ENCODE results near the gene CYP3A4.
"Not testable (repeated sequence)": the region's sequence is repeated elsewhere in the genome, so short reads cannot be mapped to it uniquely, and the experiment has no call there.

Gene CYP3A4

DNA sequence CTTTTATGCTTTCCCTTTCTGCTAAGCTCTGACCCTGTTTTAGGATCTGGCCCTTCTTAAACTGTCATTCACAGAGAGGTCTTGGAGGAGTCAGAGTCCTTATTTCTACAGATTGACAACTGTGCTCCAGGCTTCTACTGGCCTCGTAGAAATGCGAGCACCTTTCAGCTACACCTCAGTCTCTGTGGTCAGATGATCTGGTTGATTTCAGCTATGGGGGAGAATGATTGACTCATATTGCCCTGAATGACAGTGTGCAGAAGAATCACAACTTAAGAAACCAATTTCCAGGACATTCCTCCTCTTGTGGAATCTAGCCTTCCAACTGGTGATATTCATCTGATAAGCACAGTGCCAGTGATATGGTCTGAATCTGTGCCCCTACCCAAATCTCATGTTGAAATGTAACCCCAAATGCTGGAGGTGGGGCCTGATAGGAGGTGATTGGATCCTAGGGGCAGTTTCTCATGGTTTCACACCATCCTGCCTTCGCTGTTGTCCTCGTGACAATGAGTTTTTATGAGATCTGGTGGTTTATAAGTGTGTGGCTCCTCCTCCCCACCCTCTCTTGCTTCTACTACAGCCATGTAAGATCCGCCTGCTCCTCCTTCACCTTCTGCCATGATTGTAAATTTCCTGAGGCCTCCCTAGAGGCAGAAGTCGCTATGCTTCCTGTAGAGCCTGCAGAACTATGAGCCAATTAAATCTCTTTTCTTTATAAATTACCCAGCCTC, 35.0 kb downstream of the CYP3A4 start:
- Histone ChIP-seq H3K4me1 (ENCODE audit: control insufficient read depth, insufficient read depth, low read length) (peaks cover 19% of the 10 kb centered on the region), H3K27me3 (ENCODE audit: control insufficient read depth, insufficient read depth, low read length) (peaks cover 19% of the 10 kb centered on the region), H3K4me2 (ENCODE audit: low read length) (no peak overlapping the region), H3K4me3 (ENCODE audit: low read length) (no peak overlapping the region), H3K36me3 (ENCODE audit: insufficient read depth, low read length) (no peaks in the 10 kb centered on the region), H3K9me3 (replicated peaks; ENCODE audit: low read length) (no peaks in the 10 kb centered on the region), H3K9ac (ENCODE audit: low read depth, low read length) (no peak overlapping the region)

DNA sequence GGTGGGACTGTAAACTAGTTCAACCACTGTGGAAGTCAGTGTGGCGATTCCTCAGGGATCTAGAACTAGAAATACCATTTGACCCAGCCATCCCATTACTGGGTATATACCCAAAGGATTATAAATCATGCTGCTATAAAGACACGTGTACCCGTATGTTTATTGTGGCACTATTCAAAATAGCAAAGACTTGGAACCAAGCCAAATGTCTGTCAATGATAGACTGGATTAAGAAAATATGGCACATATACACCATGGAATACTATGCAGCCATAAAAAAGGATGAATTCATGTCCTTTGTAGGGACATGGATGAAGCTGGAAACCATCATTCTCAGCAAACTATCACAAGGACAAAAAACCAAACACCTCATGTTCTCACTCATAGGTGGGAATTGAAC, 37.1 kb downstream of the CYP3A4 start:
- H3K9me3 ChIP-seq (replicated peaks; ENCODE audit: low read length); H3K4me3 ChIP-seq (ENCODE audit: low read length); H3K9ac ChIP-seq (ENCODE audit: low read depth, low read length); H3K4me2 ChIP-seq (ENCODE audit: low read length); H3K36me3 ChIP-seq (ENCODE audit: insufficient read depth, low read length): not testable (repeated sequence)
- peaks cover 13% of the 10 kb centered on the region for H3K27me3 ChIP-seq (ENCODE audit: control insufficient read depth, insufficient read depth, low read length)
- peaks cover 13% of the 10 kb centered on the region for H3K4me1 ChIP-seq (ENCODE audit: control insufficient read depth, insufficient read depth, low read length)

DNA sequence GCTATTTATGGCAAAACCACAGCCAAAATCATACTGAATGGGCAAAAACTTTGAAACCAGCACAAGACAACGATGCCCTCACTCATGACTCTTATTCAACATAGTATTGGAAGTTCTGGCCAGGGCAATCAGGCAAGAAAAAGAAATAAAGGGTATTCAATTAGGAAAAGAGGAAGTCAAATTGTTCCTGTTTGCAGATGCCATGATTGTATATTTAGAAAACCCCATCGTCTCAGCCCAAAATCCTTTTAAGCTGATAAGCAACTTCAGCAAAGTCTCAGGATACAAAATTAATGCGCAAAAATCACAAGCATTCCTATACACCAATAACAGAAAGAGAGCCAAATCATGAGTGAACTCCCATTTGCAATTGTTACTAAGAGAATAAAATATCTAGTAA, 38.6 kb downstream of the CYP3A4 start:
- not testable (repeated sequence) for H3K36me3 ChIP-seq (ENCODE audit: insufficient read depth, low read length); H3K4me1 ChIP-seq (ENCODE audit: control insufficient read depth, insufficient read depth, low read length); H3K9ac ChIP-seq (ENCODE audit: low read depth, low read length); H3K4me2 ChIP-seq (ENCODE audit: low read length); H3K9me3 ChIP-seq (replicated peaks; ENCODE audit: low read length); H3K4me3 ChIP-seq (ENCODE audit: low read length)
- H3K27me3 ChIP-seq (ENCODE audit: control insufficient read depth, insufficient read depth, low read length) = peaks cover 19% of the 10 kb centered on the region

DNA sequence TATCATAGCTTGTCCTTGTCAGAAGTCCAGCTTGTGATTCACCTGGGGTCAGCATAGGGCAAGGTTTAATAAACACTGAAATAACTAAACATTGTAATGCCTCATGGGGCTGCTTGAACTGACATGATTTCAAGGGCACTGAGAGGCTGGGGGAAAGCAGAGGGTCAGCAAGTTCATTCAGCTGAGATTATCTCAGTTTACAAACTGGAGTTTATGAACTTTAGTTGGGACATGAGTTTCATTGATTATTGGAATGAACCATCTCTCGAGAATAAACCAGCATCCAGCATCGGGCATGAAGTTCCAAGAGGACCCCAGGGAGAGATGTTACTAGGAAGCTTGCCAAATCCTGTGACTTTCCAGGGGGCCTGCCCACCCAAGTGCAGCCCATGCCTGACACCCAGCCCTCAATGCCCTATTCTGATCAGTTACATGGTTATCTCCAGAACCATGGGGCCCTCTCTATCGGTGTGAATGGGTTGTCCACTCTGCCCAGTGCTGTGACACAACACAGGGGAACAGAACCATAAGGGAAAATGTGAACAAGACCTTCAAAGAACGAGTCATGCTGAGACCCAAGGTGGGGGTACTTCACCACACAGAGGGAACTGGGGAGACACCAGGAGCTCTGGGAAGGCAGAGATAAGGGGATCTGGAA, 41.1 kb downstream of the CYP3A4 start:
- Histone ChIP-seq H3K27me3 (ENCODE audit: control insufficient read depth, insufficient read depth, low read length) (peaks cover 13% of the 10 kb centered on the region), H3K4me1 (ENCODE audit: control insufficient read depth, insufficient read depth, low read length) (peaks cover 11% of the 10 kb centered on the region), H3K9ac (ENCODE audit: low read depth, low read length) (no peak overlapping the region), H3K36me3 (ENCODE audit: insufficient read depth, low read length) (no peaks in the 10 kb centered on the region), H3K4me2 (ENCODE audit: low read length) (no peak overlapping the region), H3K4me3 (ENCODE audit: low read length) (no peak overlapping the region), H3K9me3 (replicated peaks; ENCODE audit: low read length) (no peaks in the 10 kb centered on the region)

DNA sequence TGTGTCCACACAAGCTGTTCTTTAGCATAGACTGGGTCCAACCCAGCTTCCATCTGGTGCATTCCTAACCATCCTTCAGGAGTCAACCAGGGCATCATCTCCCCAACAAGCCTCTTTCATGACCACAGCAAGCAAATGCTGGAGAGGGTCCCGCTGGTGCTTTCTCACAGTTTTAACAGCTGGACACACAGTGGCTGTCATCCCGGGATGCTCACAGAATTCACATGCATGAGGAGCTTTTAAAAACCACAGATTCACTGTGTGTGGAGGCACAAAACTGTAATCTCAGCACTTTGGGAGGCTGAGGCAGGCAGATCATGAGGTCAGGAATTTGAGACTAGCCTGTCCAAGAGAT, 42.6 kb downstream of the CYP3A4 start:
- Histone ChIP-seq H3K9me3 (replicated peaks; ENCODE audit: low read length) (no peaks in the 10 kb centered on the region), H3K4me2 (ENCODE audit: low read length) (no peak overlapping the region), H3K4me3 (ENCODE audit: low read length) (no peak overlapping the region), H3K4me1 (ENCODE audit: control insufficient read depth, insufficient read depth, low read length) (peaks cover 11% of the 10 kb centered on the region), H3K9ac (ENCODE audit: low read depth, low read length) (no peak overlapping the region), H3K36me3 (ENCODE audit: insufficient read depth, low read length) (no peaks in the 10 kb centered on the region), H3K27me3 (ENCODE audit: control insufficient read depth, insufficient read depth, low read length) (peaks cover 9% of the 10 kb centered on the region)

DNA sequence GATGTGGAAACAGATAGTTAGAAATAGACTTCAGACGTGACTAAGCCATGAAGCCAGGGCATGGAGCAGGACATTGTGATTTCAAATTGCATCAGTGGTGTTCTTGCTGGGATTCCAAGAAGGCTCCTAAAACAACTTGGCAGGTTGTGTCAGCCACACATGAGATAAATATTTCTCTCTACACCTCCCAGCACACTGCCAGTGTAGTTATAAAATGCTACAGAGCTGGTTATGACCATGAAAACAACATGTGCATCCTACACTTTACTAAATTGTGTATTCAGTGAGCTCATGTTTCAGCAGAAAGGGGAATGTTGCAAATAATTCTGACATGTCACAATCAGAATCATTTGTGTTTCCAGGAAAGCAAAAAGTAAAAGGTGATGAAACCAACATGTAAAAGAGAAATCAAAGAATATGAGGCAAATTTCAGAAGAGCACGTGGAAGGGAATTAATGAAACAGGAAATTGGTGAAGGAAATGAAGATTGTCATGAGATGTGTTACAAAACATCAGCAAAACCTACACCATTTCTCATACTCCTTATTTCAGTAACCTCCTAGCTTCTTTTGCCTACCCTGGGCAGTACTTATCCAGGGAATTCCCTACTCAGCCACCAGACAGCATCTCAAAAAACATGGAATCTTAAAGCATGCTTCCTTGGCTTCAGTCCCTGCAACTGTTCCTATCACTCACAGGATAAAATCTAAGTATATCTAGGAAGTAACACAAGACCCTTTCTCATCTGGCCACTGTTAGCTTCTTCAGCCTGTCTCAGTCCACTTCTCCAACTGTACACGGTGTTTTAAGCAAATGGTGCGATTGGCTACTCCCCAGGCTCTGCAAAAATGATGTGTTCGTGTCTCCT, 43.2 kb downstream of the CYP3A4 start:
- Histone ChIP-seq H3K27me3 (ENCODE audit: control insufficient read depth, insufficient read depth, low read length) (peaks cover 9% of the 10 kb centered on the region), H3K4me3 (ENCODE audit: low read length) (no peak overlapping the region), H3K9me3 (replicated peaks; ENCODE audit: low read length) (no peaks in the 10 kb centered on the region), H3K4me2 (ENCODE audit: low read length) (no peak overlapping the region), H3K9ac (ENCODE audit: low read depth, low read length) (no peak overlapping the region), H3K36me3 (ENCODE audit: insufficient read depth, low read length) (no peaks in the 10 kb centered on the region), H3K4me1 (ENCODE audit: control insufficient read depth, insufficient read depth, low read length) (peaks cover 11% of the 10 kb centered on the region)

DNA sequence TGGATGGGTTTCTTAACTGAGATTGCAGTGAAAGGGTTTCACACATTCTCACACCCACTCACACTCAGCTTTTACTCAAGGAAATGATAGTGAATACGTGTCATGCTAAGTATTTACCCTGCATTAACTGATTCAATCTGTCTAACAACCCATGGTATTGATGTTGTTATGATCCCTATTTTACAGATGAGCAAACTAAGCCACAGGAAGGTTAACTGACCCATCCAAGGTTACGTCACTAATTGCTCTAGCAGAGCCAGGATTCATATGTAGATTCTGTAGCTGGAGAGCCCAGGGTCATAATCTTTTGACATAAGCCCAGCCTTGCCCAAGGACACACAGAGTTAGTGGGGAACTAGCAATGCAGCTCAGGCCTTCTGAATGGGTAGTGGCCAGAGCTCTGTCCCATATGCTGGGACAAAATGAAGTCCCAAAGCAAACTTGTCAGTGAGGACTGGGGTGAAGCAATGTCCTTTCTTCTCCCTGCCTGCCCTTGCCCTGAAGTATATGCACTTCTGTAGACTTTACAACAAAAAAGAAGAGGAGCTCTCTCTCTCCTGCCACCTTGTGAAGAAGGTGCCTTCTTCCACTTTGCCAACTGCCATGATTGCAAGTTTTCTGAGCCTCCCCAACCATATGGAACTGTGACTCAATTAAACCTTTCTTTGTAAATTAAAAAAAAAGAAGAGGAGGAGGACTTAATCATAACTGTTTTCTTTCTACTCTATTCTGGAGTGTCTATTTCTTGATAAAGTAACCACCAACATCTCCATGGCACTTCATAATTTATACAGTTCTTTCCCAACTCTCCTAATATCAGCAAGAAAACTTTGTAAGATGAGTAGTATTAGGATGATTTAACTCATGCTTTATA, 44.0 kb downstream of the CYP3A4 start:
- Histone ChIP-seq H3K4me1 (ENCODE audit: control insufficient read depth, insufficient read depth, low read length) (peaks cover 11% of the 10 kb centered on the region), H3K4me3 (ENCODE audit: low read length) (no peak overlapping the region), H3K27me3 (ENCODE audit: control insufficient read depth, insufficient read depth, low read length) (peaks cover 13% of the 10 kb centered on the region), H3K9me3 (replicated peaks; ENCODE audit: low read length) (no peaks in the 10 kb centered on the region), H3K4me2 (ENCODE audit: low read length) (no peak overlapping the region), H3K9ac (ENCODE audit: low read depth, low read length) (no peak overlapping the region), H3K36me3 (ENCODE audit: insufficient read depth, low read length) (no peaks in the 10 kb centered on the region)

DNA sequence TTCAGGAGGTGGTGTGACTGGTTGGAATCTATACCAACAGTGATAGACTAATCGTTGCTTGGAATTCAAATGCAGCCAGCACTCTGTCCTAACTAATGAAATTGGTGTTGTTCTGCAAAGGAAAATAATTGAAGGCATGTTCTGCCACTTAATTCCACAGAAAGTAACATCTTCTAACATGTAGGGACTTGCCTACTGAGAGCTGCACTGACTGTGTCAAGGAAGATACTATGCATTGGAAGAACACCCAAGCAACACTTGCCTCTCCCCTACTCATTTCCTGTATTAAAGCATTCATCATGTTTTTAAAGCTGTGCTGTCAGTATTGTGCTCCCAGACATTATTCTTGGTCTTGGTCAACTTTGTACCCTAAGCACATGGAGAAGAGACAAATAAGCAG, 46.3 kb downstream of the CYP3A4 start:
- peaks cover 18% of the 10 kb centered on the region for H3K27me3 ChIP-seq (ENCODE audit: control insufficient read depth, insufficient read depth, low read length)
- no peak overlapping the region for H3K4me3 ChIP-seq (ENCODE audit: low read length)
- no peaks in the 10 kb centered on the region for H3K36me3 ChIP-seq (ENCODE audit: insufficient read depth, low read length)
- H3K4me1 ChIP-seq (ENCODE audit: control insufficient read depth, insufficient read depth, low read length) = peaks cover 11% of the 10 kb centered on the region
- no peak overlapping the region for H3K9ac ChIP-seq (ENCODE audit: low read depth, low read length)
- no peaks in the 10 kb centered on the region for H3K9me3 ChIP-seq (replicated peaks; ENCODE audit: low read length)
- no peak overlapping the region for H3K4me2 ChIP-seq (ENCODE audit: low read length)

DNA sequence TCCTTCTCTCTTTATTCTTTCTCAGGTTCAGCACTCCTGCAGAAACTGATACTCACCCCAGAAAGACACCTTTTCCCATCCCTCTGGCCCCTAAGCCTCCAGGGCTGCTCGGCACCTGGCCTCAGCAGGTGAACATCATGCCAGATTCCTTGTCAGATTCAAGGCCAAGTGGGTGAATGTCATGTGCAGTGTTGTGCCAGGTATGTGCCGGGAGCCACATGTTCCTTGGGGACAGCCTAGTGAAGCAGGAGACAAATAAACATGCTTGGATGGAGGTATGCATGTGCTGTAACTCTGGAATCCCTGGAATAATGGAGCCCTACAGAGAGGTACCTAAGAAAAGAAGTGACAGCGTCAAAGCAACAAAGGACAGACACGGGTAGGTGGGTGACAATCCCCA, 47.3 kb downstream of the CYP3A4 start:
- not testable (repeated sequence) for H3K4me3 ChIP-seq (ENCODE audit: low read length); H3K4me2 ChIP-seq (ENCODE audit: low read length); H3K36me3 ChIP-seq (ENCODE audit: insufficient read depth, low read length); H3K9ac ChIP-seq (ENCODE audit: low read depth, low read length); H3K9me3 ChIP-seq (replicated peaks; ENCODE audit: low read length)
- peaks cover 22% of the 10 kb centered on the region for H3K27me3 ChIP-seq (ENCODE audit: control insufficient read depth, insufficient read depth, low read length)
- H3K4me1 ChIP-seq (ENCODE audit: control insufficient read depth, insufficient read depth, low read length) = peaks cover 11% of the 10 kb centered on the region

DNA sequence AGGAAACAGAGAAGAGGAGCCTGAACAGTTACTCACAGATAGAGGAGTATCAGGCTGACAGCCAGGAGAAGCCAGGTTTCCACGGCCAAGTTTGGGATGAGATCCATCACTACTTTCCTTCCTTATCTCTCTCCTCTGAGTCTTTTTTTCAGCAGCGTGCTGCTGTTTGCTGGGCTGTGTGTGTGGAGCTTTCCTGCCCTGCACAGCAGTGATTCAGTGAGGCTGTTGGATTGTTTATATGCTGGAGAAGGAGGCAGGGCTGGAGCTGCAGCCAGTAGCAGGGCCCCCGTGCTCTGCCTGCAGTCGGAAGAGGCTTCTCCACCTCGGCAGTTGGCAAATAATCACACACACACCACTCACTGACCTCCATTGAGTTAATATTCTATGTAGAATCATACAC, 49.0 kb downstream of the CYP3A4 start, which contains the start of gene CYP3A7:
TSS of gene CYP3A7 (minus strand) at position 210 of the 400 bp plus-strand sequence. CDS start at position 107, 103 bp downstream.
- peaks cover 2% of the 10 kb centered on the region for H3K4me1 ChIP-seq (ENCODE audit: control insufficient read depth, insufficient read depth, low read length)
- peaks cover 24% of the 10 kb centered on the region for H3K27me3 ChIP-seq (ENCODE audit: control insufficient read depth, insufficient read depth, low read length)
- no peaks in the 10 kb centered on the region for H3K36me3 ChIP-seq (ENCODE audit: insufficient read depth, low read length)
- H3K4me3 ChIP-seq (ENCODE audit: low read length) = no peak within 1 kb of the TSS
- H3K4me2 ChIP-seq (ENCODE audit: low read length) = no peak within 1 kb of the TSS
- no peaks in the 10 kb centered on the region for H3K9me3 ChIP-seq (replicated peaks; ENCODE audit: low read length)
- H3K9ac ChIP-seq (ENCODE audit: low read depth, low read length) = no peak within 1 kb of the TSS

DNA sequence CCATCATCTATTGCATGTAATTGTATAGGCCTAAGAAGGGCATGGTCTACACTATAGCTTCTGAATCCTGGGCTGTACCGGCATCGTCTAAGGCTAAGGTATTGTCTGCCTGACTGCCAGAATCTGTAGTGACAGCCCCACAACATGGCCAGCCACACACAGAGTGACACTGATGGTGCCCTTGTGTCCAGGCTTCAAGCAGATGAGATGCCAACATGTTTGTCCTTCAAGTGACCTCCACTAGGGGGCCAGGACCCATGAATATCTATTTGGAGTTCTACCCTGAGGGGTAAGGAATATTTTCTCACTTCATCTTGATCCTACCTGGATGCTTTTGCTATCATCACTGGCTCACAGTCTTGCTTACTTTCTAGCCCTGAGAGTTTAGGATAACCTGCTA, 50.5 kb downstream of the CYP3A4 start:
- no peak overlapping the region for H3K4me2 ChIP-seq (ENCODE audit: low read length)
- H3K27me3 ChIP-seq (ENCODE audit: control insufficient read depth, insufficient read depth, low read length) = peaks cover 23% of the 10 kb centered on the region
- H3K36me3 ChIP-seq (ENCODE audit: insufficient read depth, low read length) = no peaks in the 10 kb centered on the region
- no peak overlapping the region for H3K9ac ChIP-seq (ENCODE audit: low read depth, low read length)
- H3K4me1 ChIP-seq (ENCODE audit: control insufficient read depth, insufficient read depth, low read length) = no peaks in the 10 kb centered on the region
- H3K9me3 ChIP-seq (replicated peaks; ENCODE audit: low read length) = no peaks in the 10 kb centered on the region
- no peak overlapping the region for H3K4me3 ChIP-seq (ENCODE audit: low read length)

Data from skeletal muscle satellite cell (primary cell).